Erythroblast (primary cell): ENCODE data around the gene MB.

Experiments
- GATA1 ChIP-seq: IDR thresholded peaks from 2 replicates; pipeline ENCODE4 v1.6.1; 2011; ENCODE audit warnings: low read depth, mild to moderate bottlenecking, control low read depth, low read length, moderate library complexity
- POLR2A ChIP-seq: IDR thresholded peaks from 2 replicates; pipeline ENCODE4 v1.6.1; 2011; ENCODE audit warnings: mild to moderate bottlenecking, low read length

DNA sequence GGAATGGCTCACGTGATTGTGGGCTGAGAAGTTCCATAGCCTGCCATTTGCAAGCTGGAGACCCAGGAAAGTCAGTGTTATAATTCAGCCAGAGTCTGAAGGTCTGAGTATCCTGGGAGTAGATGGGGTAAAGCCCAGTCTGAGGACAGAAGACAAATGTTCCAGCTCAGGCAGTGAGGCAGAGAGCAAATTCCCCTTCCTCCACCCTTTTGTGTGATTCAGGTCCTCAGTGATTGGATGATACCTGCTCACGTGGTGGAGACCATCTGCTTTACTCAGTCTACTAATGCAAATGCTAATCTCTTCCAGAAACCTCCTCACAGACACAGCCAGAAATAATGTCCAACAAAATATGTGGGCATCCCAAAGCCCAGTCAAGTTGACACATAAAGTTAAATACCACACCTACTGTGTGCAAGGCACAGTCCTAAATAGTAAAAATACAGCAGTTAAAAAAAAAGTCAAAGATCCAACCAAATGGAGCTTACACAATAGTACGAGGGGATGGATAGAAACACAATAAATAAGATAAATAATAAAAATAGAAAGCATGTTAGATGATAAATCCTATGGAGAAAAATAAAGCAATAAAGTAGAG, 17.9 kb upstream of the MB start:
- TF ChIP-seq POLR2A (no peak), GATA1 (no peak)
